Osteoblast (primary cell): ENCODE data around the gene G0S2. TPM values are rescaled to one million over a fixed set of nuclear protein-coding genes. Genes with fewer than 3 reads are reported as not detected.

Experiments used
- DNase-seq: peaks from one replicate; pipeline ENCODE4 v3.0.0; 2011; ENCODE audit warnings: low spot score, mixed read lengths; ENCODE audit not compliant: insufficient read length; ENCODE audit errors: missing footprints
- H2AFZ ChIP-seq: 2 replicates; pipeline ENCODE4 v1.6.0; 2011; ENCODE audit warnings: mild to moderate bottlenecking, low read length
- H3K27ac ChIP-seq: 2 replicates; pipeline ENCODE4 v1.5.1; 2011; ENCODE audit warnings: mild to moderate bottlenecking, low read depth, low read length, moderate library complexity
- H3K27me3 ChIP-seq: 2 replicates; pipeline ENCODE4 v1.6.0; 2012; ENCODE audit warnings: mild to moderate bottlenecking, control low read depth, inconsistent platforms, low read length, moderate library complexity; ENCODE audit not compliant: insufficient read depth
- H3K36me3 ChIP-seq: 2 replicates; pipeline ENCODE4 v1.5.1; 2011; ENCODE audit warnings: mild to moderate bottlenecking, low read length, control low read depth, moderate library complexity; ENCODE audit not compliant: insufficient read depth
- H3K4me1 ChIP-seq: 2 replicates; pipeline ENCODE4 v1.5.1; 2011; ENCODE audit warnings: mild to moderate bottlenecking, low read length, control low read depth, moderate library complexity; ENCODE audit not compliant: insufficient read depth
- H3K4me2 ChIP-seq: 2 replicates; pipeline ENCODE4 v1.6.0; 2011; ENCODE audit warnings: mild to moderate bottlenecking, low read length; ENCODE audit not compliant: insufficient read depth
- H3K4me3 ChIP-seq: fragments of 200-600 bp; sonication (generic); 3 replicates; pipeline ENCODE4 v1.5.1; 2012; ENCODE audit warnings: mild to moderate bottlenecking, low read length, inconsistent platforms; ENCODE audit not compliant: insufficient read depth
- H3K79me2 ChIP-seq: 2 replicates; pipeline ENCODE4 v1.6.0; 2012; ENCODE audit warnings: mild to moderate bottlenecking, low read length, control low read depth, inconsistent platforms; ENCODE audit not compliant: insufficient read depth
- H3K9me3 ChIP-seq: 2 replicates; pipeline ENCODE4 v1.5.1; 2011; ENCODE audit warnings: low read depth, low read length, control low read depth
- H4K20me1 ChIP-seq: 2 replicates; pipeline ENCODE4 v1.6.0; 2012; ENCODE audit warnings: mild to moderate bottlenecking, low read length, control low read depth; ENCODE audit not compliant: insufficient read depth
- total RNA-seq: library from RNA; depleted of rRNA; stranded (reverse); fragments of >200 nt; gene quantifications from 2 replicates; pipeline ENCODE4 v1.2.3, GENCODE V29; 2012
- TF ChIP-seq, protein P1 (sequence below): IDR thresholded peaks from 2 replicates; pipeline ENCODE4 v1.5.1; 2011; ENCODE audit warnings: mild to moderate bottlenecking, low read depth, low read length, moderate library complexity; ENCODE audit errors: extremely low read depth

Gene G0S2
- total RNA-seq, 1 donor = 10.5 TPM

DNA sequence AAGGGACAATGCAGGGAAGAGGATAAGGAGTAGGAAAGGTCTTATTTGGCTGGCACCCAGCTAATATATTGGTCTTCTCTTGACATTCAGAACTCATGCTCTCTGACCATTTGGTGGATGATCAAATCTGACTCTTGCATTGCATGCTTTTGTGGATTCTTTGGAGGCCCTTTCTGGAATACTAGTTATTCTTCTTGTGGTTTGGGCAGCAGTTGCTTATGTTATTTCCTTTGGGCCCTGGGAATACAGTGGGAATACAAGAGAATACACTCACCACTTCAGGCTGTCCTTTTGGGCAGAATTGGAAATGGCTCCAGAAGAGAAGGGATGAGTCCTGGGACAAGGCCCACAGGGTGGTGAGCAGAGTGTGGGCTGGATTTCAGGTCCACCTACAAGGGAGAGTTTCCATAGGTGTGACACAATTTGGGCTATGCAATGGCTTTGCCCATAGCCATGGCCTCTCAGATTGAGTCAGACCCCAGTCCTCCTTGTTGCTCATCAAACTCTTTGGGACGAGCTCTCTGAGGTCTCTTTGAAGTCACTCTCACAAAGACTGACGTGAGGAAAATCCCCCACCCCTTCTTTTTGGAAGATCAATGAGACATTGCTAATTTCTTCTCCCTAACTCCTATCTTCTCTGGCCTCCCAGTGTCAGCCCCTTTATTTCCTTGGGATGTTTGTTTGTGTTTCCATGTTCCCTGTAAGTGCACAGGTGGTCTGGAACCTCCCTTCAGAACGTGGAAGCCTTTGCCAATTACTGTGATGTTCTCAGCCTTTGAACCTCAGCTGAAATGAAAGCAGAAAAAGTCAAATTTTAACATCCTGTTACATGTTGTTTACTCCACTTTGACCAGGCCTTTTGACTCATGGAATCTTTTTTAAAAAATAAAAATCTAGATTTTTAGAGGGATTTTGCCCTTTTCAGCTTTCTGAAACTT is 48.8 kb downstream of the G0S2 start:
- Histone ChIP-seq H3K4me1 (peaks cover 13% of the 10 kb centered on the region), H3K4me3 (no peak overlapping the region), H3K9me3 (no peaks in the 10 kb centered on the region), H4K20me1 (no peaks in the 10 kb centered on the region), H3K79me2 (no peaks in the 10 kb centered on the region), H3K36me3 (no peaks in the 10 kb centered on the region), H3K27me3 (peaks cover 2% of the 10 kb centered on the region), H3K4me2 (no peak overlapping the region), H3K27ac (peak overlapping the region; percentile 5), H2AFZ (no peak overlapping the region)
- DNase-seq = no peak
- TF ChIP-seq, protein P1, sequence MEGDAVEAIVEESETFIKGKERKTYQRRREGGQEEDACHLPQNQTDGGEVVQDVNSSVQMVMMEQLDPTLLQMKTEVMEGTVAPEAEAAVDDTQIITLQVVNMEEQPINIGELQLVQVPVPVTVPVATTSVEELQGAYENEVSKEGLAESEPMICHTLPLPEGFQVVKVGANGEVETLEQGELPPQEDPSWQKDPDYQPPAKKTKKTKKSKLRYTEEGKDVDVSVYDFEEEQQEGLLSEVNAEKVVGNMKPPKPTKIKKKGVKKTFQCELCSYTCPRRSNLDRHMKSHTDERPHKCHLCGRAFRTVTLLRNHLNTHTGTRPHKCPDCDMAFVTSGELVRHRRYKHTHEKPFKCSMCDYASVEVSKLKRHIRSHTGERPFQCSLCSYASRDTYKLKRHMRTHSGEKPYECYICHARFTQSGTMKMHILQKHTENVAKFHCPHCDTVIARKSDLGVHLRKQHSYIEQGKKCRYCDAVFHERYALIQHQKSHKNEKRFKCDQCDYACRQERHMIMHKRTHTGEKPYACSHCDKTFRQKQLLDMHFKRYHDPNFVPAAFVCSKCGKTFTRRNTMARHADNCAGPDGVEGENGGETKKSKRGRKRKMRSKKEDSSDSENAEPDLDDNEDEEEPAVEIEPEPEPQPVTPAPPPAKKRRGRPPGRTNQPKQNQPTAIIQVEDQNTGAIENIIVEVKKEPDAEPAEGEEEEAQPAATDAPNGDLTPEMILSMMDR = no peak

Other genes starting within 250 kb of the G0S2 start
- gene CAMK1G, start 91.7 kb upstream of the G0S2 start, total RNA-seq = under 0.01 and 0.72 TPM in 2 replicates
- gene LAMB3, start 23.0 kb upstream of the G0S2 start, total RNA-seq = 5.4 and 9.7 TPM in 2 replicates
- gene HSD11B1, start 29.4 kb downstream of the G0S2 start, total RNA-seq = 0.88 and 1.8 TPM in 2 replicates
- gene TRAF3IP3, start 80.6 kb downstream of the G0S2 start, total RNA-seq = not detected in 2 replicates
- 2.5 and 3.5 TPM in 2 replicates for gene C1orf74, start 109.1 kb downstream of the G0S2 start, total RNA-seq
- under 0.01 and 0.72 TPM in 2 replicates for gene IRF6, start 130.7 kb downstream of the G0S2 start, total RNA-seq
- gene UTP25, start 152.6 kb downstream of the G0S2 start, total RNA-seq = 22.1 and 24.5 TPM in 2 replicates